ENCODE data around the gene RASGRP3. TPM values are rescaled to one million over a fixed set of nuclear protein-coding genes. Genes with fewer than 3 reads are reported as not detected.
"Not testable (repeated sequence)": the region's sequence is repeated elsewhere in the genome, so short reads cannot be mapped to it uniquely, and the experiment has no call there.

The RASGRP3 gene
- total RNA-seq, 1 donor from 2014 or later: 184 TPM

GRCh38 chr2:33457556-33458247 is 18.7 kb upstream of the RASGRP3 start:
- no peak for DNase-seq (ENCODE audit: low read depth in 2 of 2)

- no peak for DNase-seq (ENCODE audit: low read depth in 2 of 2)
These were observed 18.1 kb upstream of the RASGRP3 start for GRCh38 chr2:33458248-33458819.

- no peak for DNase-seq (ENCODE audit: low read depth in 2 of 2)
These were observed 16.7 kb upstream of the RASGRP3 start for GRCh38 chr2:33459745-33460144.

- DNase-seq (ENCODE audit: low read depth in 2 of 2): not testable (repeated sequence)
These were observed 13.9 kb upstream of the RASGRP3 start for GRCh38 chr2:33462512-33462911.

- no peak for DNase-seq (ENCODE audit: low read depth in 2 of 2)
These were observed 9.0 kb upstream of the RASGRP3 start for GRCh38 chr2:33467413-33467812.

- no peak for DNase-seq (ENCODE audit: low read depth in 2 of 2)
These were observed 7.2 kb upstream of the RASGRP3 start for GRCh38 chr2:33469238-33469637.

- DNase-seq (ENCODE audit: low read depth in 2 of 2): peak; percentile 95
These were observed 972 bp upstream of the RASGRP3 start for GRCh38 chr2:33475224-33476130.

- no peak for DNase-seq (ENCODE audit: low read depth in 2 of 2)
These were observed 343 bp downstream of the RASGRP3 start for GRCh38 chr2:33476793-33477190.

GRCh38 chr2:33477473-33478468 is 1.3 kb downstream of the RASGRP3 start:
- peak; percentile 61 to 84 for DNase-seq (ENCODE audit: low read depth in 2 of 2)

GRCh38 chr2:33478968-33479731 is 2.7 kb downstream of the RASGRP3 start:
- DNase-seq (ENCODE audit: low read depth in 2 of 2): peak; percentile 89 to 96

- DNase-seq (ENCODE audit: low read depth in 2 of 2): peak in 1 of 2 donors; percentile 48
These were observed 6.1 kb downstream of the RASGRP3 start for GRCh38 chr2:33482518-33482917.

- no peak for DNase-seq (ENCODE audit: low read depth in 2 of 2)
These were observed 7.7 kb downstream of the RASGRP3 start for GRCh38 chr2:33484042-33484621.

- no peak for DNase-seq (ENCODE audit: low read depth in 2 of 2)
These were observed 8.6 kb downstream of the RASGRP3 start for GRCh38 chr2:33485051-33485450.

- no peak for DNase-seq (ENCODE audit: low read depth in 2 of 2)
These were observed 10.1 kb downstream of the RASGRP3 start for GRCh38 chr2:33486544-33486943.

- DNase-seq (ENCODE audit: low read depth in 2 of 2): no peak
These were observed 11.8 kb downstream of the RASGRP3 start for GRCh38 chr2:33488178-33488690.

GRCh38 chr2:33488715-33489540 is 12.5 kb downstream of the RASGRP3 start:
- no peak for DNase-seq (ENCODE audit: low read depth in 2 of 2)

- DNase-seq (ENCODE audit: low read depth in 2 of 2): no peak
These were observed 13.5 kb downstream of the RASGRP3 start for GRCh38 chr2:33489835-33490431.

GRCh38 chr2:33491441-33492084 is 15.1 kb downstream of the RASGRP3 start:
- no peak for DNase-seq (ENCODE audit: low read depth in 2 of 2)
